ENCODE measurements around the gene EMP1.

The EMP1 gene

DNA sequence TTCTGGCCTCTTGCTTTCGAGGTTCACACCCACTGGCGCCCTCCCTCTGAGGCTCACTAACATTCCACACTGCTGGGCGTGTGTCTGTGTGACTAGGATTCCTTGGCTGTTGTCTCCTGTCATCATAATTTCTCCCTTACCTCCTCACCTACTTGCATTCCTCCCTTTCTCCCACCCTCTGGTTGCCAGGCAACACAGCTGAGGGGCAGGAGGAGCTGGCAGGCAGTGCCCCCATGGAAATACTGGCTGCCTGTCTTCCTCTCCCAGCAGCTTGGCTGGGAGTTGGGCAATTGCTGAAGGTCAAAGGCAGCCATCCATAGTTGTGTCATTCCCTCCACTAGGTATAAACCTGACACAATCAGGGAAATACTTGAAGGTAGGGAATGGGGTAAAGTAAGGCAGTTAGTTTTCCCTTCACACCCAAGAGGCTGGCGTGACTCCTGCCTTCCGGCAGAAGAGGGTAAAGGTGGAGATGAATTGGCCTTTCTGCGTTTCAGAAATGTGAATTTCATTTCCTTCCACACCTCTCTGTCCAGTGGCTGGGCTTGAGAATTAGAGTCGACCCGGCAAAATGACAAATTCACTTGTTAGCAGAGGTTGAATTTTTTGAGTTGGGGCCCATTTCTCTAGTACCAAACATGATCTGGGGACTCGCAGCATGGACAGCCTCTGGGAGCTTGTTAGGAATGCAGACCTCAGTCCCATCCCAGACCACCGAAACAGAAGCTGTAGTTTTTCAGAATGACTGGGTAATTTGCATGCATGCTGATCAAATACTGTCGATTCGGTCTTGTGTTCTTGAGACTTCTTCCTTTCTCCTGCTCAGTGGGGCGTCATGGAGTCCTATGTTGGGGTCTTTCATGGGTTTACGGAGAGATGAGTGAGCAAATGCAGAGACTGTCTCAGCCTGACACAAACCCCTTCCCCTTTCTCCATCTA lies 24.3 kb upstream of the EMP1 start:
- DNase-seq (ENCODE audit: low read depth in 2 of 3, low spot score in 2 of 3): no peak

GRCh38 chr12:13173012-13173932 lies 23.3 kb upstream of the EMP1 start:
- no peak for DNase-seq (ENCODE audit: low read depth in 2 of 3, low spot score in 2 of 3)

GRCh38 chr12:13175499-13175898 lies 21.0 kb upstream of the EMP1 start:
- no peak for DNase-seq (ENCODE audit: low read depth in 2 of 3, low spot score in 2 of 3)

DNA sequence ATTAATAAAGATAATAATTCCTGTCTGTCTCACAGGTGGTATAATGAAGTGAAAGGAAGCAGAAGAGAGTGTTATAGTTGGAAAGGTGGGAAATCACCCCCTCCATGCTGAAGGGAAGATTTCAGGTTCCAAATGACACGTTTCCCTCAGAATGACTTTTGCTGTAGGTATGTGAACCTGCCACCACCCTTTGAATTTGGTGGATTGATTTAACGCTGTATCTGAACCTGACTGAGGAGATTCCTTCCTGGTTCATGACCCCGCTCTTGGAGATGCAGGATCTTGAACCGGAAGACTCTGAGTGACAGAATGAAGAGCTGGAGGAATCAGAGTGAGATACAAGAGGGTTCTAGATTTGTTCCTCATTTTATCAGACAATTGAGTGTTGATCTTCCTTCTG lies 20.3 kb upstream of the EMP1 start:
- no peak for DNase-seq (ENCODE audit: low read depth in 2 of 3, low spot score in 2 of 3)

- no peak for DNase-seq (ENCODE audit: low read depth in 2 of 3, low spot score in 2 of 3)
These were observed 19.2 kb upstream of the EMP1 start for GRCh38 chr12:13177373-13177772.

- DNase-seq (ENCODE audit: low read depth in 2 of 3, low spot score in 2 of 3): no peak
These were observed 18.6 kb upstream of the EMP1 start for GRCh38 chr12:13177906-13178305.

- DNase-seq (ENCODE audit: low read depth in 2 of 3, low spot score in 2 of 3): no peak
These were observed 17.8 kb upstream of the EMP1 start for GRCh38 chr12:13178568-13179210.

DNA sequence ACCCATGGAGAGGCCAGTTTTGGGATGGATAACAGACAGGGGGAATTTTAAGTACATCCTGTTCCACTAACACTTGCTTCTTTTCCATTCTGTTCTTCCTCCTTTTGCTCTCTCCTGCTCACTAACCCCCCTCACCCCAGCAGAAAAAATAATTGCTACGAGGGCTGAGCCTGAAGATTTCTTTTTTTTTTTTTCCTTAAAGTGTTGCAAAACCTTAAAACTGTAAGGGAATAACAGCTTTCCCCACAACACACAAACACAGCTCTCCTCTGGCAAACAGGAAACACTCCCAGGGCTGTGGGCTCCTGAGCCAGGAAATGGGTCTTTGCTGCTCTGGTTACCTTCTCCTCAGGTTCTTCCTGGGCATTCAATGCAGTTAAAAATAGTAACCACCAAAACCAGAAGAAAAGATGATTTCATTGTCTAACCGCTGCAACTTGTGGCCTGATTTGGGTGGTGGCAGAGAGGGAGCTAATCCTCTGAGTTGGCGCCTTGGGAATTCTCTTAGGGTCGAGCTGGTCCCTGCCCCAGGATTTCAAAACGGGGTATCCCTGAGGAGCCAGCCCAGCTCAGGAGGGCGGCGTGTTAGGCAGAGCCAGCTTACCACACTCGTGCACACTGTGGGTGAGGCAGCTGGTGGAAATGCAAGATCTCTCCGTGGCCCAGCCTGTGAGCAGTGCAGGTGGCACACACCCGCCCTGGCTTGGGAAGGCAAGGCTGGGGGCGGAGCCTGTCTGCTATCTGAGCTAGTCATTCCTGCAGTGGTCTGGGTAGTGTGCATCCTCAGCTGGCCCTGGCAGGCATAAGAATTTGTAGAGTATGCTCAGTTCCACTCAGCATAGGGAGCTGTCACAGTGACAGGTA lies 17.1 kb upstream of the EMP1 start:
- peak in 2 of 3 experiments; percentile 33 to 36 for DNase-seq (ENCODE audit: low read depth in 2 of 3, low spot score in 2 of 3)

GRCh38 chr12:13181375-13182070 lies 15.0 kb upstream of the EMP1 start:
- DNase-seq (ENCODE audit: low read depth in 2 of 3, low spot score in 2 of 3): no peak

- no peak for DNase-seq (ENCODE audit: low read depth in 2 of 3, low spot score in 2 of 3)
These were observed 13.6 kb upstream of the EMP1 start for GRCh38 chr12:13182881-13183280.

DNA sequence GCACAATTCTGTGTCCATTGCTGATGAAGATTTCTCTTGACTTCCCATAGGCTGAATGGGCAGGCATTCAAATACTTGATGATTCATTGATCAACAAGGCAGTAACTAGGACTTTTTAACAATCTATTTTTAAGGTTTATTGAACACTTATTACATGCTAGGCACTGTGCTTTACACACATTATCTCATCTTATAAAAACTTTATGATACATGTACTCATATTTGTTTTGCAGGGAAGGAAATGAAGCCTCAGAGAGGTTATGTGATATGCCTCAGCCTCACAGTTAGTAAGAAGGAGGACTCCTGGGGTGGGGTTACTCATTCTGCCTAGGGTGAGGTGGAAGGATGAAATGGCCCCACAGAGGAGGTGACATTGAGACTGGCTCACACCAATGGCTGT lies 12.9 kb upstream of the EMP1 start:
- DNase-seq (ENCODE audit: low read depth in 2 of 3, low spot score in 2 of 3): no peak

DNA sequence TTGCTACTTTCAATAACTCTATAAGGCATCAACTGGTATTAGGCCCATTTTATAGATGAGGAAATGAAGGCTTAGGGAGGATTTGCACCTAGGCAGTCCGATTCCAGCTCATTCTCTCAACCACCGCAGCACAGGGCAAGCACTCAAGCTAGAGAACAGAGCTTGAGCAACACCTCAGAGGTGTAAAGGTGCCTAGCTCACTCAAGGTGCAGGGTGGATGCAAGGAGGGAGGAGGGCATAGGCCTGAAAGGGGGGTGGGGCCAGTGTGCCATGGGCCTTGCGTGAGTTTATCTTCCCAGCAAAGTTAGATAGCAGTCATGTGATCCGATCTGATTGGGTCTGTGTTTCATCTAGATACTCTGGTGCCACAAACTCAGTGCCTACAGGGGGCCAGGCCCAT lies 10.2 kb upstream of the EMP1 start:
- no peak for DNase-seq (ENCODE audit: low read depth in 2 of 3, low spot score in 2 of 3)

DNA sequence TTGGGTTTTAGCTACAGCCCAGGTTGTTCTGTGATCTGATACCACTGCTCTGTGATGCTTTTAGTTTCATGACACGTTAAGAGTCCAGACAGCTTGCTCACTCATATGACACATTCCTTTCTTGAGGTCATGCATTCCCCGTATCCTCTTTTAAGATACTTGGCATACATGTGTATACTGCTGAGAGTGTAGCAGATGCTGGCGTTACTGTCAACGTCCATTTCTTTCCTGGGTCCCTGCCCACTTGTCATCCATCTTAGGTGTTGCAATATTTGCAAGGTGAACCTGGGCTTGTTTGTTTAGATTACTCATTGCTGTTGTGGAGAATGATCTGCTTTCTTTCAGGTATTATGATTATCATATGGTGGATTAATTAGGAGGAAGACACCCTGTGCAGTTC lies 9.1 kb upstream of the EMP1 start:
- no peak for DNase-seq (ENCODE audit: low read depth in 2 of 3, low spot score in 2 of 3)

GRCh38 chr12:13189264-13189663 lies 7.3 kb upstream of the EMP1 start:
- no peak for DNase-seq (ENCODE audit: low read depth in 2 of 3, low spot score in 2 of 3)

GRCh38 chr12:13190275-13190674 lies 6.3 kb upstream of the EMP1 start:
- no peak for DNase-seq (ENCODE audit: low read depth in 2 of 3, low spot score in 2 of 3)

GRCh38 chr12:13192719-13193118 lies 3.8 kb upstream of the EMP1 start:
- DNase-seq (ENCODE audit: low read depth in 2 of 3, low spot score in 2 of 3): no peak

DNA sequence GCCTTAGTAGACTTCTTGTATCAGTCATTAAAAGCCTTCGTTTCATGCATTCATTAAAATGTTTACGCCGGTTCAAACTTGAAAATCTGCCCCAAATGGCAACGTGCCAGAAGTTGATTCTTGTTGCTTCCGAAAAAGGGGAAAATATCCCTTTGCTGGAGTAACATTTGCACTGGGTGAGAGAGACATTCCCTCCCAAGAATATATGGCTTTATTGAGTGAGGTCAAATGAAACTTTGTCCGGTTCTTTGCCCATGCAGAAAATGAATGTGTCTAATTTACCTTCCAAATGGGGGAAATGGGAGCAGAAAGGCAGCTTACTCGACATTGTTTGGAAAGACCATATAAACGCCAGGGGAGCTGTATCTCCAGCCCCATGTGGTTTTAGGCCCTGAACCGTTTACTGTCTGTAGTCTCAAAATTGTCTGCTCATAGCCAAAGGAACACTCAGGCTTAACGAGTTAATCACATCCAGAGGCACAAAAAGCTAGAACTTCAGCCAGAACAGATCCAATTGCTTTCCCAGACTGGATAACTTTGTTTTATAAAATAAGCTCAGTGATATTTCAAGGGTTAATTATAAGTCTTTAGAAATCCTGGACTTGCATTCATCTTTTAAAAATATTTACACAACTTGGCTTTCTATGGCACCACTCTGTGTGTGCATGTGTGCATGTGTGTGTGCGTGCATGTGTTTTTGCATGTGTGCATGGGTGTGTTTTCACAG lies 2.9 kb upstream of the EMP1 start:
- no peak for DNase-seq (ENCODE audit: low read depth in 2 of 3, low spot score in 2 of 3)

- no peak for DNase-seq (ENCODE audit: low read depth in 2 of 3, low spot score in 2 of 3)
These were observed 2.0 kb upstream of the EMP1 start for GRCh38 chr12:13194401-13195110.

- no peak for DNase-seq (ENCODE audit: low read depth in 2 of 3, low spot score in 2 of 3)
These were observed 1.3 kb upstream of the EMP1 start for GRCh38 chr12:13195250-13195649.

Measured in activated CD8-positive, alpha-beta memory T cell treated with anti-CD3 and anti-CD28 coated beads for 48 hours (primary cell).